GM18909 (cell line): ENCODE measurements around the gene FTO.

ENCODE experiments used
- ATAC-seq: cut with Tn5 transposase; IDR thresholded peaks from one replicate; pipeline ENCODE4 v1.9.1; 2021; ENCODE audit warnings: mild to moderate bottlenecking; ENCODE audit not compliant: unreplicated experiment, poor library complexity

The FTO gene

GRCh38 chr16:53848950-53849349 is 145.0 kb downstream of the FTO start:
- no peak for ATAC-seq

GRCh38 chr16:53849585-53849984 is 145.6 kb downstream of the FTO start:
- ATAC-seq, result no peak

- ATAC-seq, result no peak
Measured at GRCh38 chr16:53849994-53850393, 146.0 kb downstream of the FTO start.

- ATAC-seq, result no peak
Measured at GRCh38 chr16:53852678-53853077, 148.7 kb downstream of the FTO start.

- ATAC-seq, result no peak
Measured at GRCh38 chr16:53855056-53855455, 151.1 kb downstream of the FTO start.

- no peak for ATAC-seq
Measured at GRCh38 chr16:53855511-53855910, 151.6 kb downstream of the FTO start.

GRCh38 chr16:53859995-53860540 is 156.1 kb downstream of the FTO start:
- no peak for ATAC-seq

- no peak for ATAC-seq
Measured at GRCh38 chr16:53863861-53864260, 159.9 kb downstream of the FTO start.

- no peak for ATAC-seq
Measured at GRCh38 chr16:53864819-53865493, 161.0 kb downstream of the FTO start.

- no peak for ATAC-seq
Measured at GRCh38 chr16:53865494-53865863, 161.5 kb downstream of the FTO start.

- no peak for ATAC-seq
Measured at GRCh38 chr16:53866520-53866919, 162.6 kb downstream of the FTO start.

- ATAC-seq, result no peak
Measured at GRCh38 chr16:53870831-53871230, 166.9 kb downstream of the FTO start.

- ATAC-seq, result no peak
Measured at GRCh38 chr16:53872248-53873221, 168.6 kb downstream of the FTO start.

GRCh38 chr16:53876811-53877210 is 172.9 kb downstream of the FTO start:
- ATAC-seq, result no peak

GRCh38 chr16:53878216-53878615 is 174.3 kb downstream of the FTO start:
- ATAC-seq, result no peak

GRCh38 chr16:53881371-53881770 is 177.4 kb downstream of the FTO start:
- ATAC-seq, result no peak

- ATAC-seq, result no peak
Measured at GRCh38 chr16:53882310-53882709, 178.4 kb downstream of the FTO start.

GRCh38 chr16:53884748-53885147 is 180.8 kb downstream of the FTO start:
- ATAC-seq, result no peak

GRCh38 chr16:53886482-53887378 is 182.8 kb downstream of the FTO start:
- no peak for ATAC-seq

GRCh38 chr16:53888222-53888621 is 184.3 kb downstream of the FTO start:
- ATAC-seq, result no peak
